Activated CD4-positive, alpha-beta T cell treated with anti-CD3 and anti-CD28 coated beads, Interleukin-2, amount 50 U/mL, for 24 hours (primary cell): ENCODE measurements around the gene TACC3.
A peak's percentile ranks its signal among the peaks of the same experiment; 100 is the strongest.
"Not testable (repeated sequence)": the region's sequence is repeated elsewhere in the genome, so short reads cannot be mapped to it uniquely, and the experiment has no call there.

Experiments
- DNase-seq, 2 donors: peaks; one replicate each; pipeline ENCODE4 v3.0.0-alpha.2; 2020; ENCODE audit warnings: low read depth in 1 of 2, low spot score in 1 of 2

TACC3 gene

DNA sequence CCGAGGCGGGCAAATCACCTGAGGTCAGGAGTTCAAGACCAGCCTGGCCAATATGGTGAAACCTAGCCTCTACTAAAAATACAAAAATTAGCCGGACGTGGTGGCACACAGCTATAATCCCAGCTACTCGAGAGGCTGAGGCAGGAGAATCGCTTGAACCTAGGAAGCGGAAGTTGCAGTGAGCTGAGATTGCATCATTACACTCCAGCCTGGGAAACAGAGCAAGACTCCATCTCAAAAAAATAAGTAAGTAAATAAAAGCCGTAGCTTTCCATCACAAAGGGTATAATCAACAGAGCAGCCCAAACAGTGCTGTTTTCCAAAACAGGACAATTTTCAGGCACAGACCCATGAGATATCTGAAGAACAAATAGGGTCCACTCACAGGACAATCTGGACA is 19.6 kb upstream of the TACC3 start:
- DNase-seq = not testable (repeated sequence)

- DNase-seq = no peak
Measured at GRCh38 chr4:1703867-1704266, 17.5 kb upstream of the TACC3 start.

DNA sequence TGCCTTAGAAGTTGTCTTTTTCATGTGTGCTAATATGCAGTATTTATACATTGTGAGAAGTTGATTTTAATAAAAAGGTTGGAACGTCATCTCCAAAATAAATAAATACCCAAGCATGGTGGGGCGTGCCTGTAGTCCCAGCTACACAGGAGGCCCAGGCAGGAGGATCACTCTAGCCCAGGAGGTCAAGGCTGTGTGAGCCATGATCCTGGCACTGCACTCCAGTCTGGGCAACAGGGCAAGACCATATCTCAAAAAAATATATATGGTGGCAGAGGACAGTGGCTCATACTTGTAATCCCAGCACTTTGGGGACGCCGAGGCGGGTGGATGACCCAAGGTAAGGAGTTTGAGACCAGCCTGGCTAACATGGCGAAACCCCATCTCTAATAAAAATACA is 15.6 kb upstream of the TACC3 start:
- no peak for DNase-seq

- no peak for DNase-seq
Measured at GRCh38 chr4:1706358-1706757, 15.0 kb upstream of the TACC3 start.

- no peak for DNase-seq
Measured at GRCh38 chr4:1708581-1708980, 12.7 kb upstream of the TACC3 start.

GRCh38 chr4:1711055-1711570 is 10.2 kb upstream of the TACC3 start:
- no peak for DNase-seq

DNA sequence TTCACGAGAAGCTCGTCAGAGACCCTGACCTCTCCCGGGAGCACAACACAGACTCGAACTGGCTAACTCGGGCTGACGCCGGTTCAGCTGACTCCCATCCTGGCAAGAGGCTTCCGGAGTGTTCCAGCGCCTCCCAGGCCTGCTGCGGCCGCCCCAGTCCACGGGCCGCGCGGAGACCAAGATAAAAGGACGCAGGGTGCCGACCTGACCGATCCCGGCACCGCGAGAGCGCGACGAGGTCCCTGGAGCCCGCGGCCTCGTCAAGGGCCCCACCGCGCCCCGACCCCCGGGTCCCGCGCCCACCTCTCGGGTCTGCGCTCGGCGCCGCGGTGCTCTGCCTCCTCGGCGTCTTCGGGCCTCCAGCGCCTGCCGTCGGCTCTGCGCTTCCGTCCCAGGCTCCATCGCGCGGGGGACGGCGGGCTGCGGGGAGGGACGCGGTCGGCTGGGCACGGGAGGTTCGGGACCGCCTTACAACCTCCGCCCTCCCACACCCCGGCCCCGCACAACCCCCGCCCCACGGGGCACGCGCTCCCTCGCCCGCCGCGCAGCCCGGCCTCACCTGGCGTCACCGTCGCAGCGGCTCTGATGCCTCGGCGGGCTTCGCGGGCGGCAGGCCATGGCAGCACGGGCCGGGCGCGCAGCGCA is 9.6 kb upstream of the TACC3 start:
- no peak for DNase-seq

- peak; percentile 96 to 99 for DNase-seq
Measured at GRCh38 chr4:1712216-1713002, 8.9 kb upstream of the TACC3 start, which contains the start of gene SLBP. Gene SLBP, minus strand, starts transcription at chr4:1712319. Its CDS starts 131 bp downstream, at chr4:1712188.

DNA sequence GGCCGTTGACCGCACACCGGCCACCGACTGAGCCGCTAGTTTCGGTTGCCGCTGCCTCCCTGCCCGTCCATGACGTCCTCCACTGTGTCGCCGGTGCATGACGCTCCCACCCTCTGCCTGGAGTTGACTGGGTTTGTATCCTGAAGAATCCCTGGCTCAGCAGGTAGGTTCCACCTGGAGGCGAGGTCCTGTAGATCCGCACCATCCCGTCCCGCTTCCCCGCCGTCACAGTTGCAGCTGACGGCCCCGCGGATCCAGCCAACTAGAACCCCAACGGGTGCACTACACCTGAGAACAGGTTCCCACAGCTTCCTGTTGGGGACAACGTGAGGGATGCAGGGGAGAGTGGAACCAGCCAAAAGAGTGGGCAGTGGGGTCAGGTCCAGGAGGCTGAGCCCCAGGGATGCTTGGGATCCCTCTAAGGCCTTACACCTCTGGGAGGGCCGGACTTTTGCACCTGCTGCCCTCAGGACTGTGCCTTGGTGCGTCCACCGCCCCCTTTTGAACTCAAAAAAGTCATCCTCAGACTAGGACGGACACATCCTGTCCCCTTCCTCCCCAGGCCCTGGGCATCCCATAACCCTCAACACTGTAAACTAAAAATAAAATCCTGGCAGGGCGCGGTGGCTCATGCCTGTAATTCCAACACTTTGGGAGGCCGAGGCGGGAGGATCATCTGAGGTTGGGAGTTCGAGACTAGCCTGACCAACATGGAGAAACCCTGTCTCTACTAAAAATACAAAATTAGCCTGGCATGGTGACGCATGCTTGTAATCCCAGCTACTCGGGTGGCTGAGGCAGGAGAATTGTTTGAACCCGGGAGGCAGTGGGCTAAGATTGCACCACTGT is 8.1 kb upstream of the TACC3 start:
- no peak for DNase-seq

DNA sequence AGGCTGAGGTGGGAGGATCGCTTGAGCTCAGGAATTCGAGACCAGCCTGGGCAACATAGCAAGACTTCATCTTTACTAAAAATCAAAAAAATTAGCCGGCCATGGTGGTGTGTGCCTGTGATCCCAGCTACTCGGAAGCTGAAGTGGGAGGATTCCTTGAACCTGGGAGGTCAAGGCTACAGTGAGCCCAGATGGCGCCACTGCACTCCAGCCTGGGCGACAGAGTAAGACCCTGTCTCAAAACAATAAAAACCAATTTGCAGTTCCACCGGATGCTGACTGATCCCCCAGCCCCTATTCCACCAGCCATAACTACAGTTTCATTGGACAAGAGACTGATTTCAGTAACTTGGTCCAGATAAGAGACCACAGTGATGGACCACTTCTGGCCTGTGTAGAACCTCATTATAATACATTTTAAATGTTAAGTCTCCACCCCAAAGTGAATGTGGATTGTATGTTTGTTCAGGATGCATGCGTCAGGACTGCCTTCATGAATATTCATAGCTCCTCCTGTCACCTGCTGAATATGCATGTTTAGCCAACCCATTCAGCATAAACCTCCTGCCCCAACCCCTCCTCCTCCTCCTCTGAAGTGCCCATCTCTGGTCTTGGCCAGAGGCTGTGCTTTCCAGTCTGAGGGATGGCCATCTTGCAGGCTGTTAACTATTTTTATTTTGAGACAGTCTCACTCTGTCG is 6.9 kb upstream of the TACC3 start:
- no peak for DNase-seq

GRCh38 chr4:1715002-1715758 is 6.1 kb upstream of the TACC3 start:
- DNase-seq = no peak

DNA sequence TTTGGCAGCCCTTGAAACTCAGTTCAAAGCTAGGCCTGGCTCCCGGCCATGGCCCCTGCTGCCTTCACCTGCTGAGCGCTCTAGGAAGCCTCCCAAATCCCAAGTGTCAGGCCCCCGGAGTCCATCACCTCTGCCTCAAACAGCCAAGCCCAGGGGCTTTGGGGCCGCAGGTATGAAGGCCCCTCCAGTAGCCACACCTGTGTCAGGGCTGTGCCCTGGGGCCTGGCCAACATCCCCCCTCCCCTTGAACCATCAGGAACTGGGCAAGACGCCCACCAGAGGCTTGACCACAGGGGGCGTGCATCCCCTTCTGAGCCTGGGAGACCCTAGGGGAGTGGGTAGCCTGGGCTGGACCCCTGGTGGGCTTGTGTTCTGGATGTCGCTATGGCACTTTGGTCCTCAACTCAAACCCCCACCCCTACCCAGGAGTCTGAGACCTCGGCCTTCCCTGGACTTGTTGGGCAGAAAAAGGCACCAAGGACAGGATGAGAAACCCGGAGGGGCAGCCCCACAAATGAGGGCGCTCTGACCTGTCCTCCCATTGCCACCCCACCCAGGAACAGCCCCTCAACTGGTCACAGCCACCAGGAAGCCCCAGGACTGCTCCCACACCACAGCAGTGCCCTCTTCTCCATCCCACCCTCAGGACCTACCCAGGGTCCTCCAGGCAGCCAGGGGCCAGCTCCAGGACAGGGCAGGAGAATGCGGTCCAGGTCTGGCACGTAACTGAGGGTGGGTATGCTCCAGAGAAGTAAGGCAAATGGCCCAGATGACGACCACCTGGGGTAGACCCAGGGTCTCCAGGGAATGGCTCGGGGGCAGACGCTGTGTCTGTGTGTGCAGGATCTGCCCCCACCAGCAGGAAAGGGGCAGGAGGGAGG is 5.0 kb upstream of the TACC3 start:
- no peak for DNase-seq

DNA sequence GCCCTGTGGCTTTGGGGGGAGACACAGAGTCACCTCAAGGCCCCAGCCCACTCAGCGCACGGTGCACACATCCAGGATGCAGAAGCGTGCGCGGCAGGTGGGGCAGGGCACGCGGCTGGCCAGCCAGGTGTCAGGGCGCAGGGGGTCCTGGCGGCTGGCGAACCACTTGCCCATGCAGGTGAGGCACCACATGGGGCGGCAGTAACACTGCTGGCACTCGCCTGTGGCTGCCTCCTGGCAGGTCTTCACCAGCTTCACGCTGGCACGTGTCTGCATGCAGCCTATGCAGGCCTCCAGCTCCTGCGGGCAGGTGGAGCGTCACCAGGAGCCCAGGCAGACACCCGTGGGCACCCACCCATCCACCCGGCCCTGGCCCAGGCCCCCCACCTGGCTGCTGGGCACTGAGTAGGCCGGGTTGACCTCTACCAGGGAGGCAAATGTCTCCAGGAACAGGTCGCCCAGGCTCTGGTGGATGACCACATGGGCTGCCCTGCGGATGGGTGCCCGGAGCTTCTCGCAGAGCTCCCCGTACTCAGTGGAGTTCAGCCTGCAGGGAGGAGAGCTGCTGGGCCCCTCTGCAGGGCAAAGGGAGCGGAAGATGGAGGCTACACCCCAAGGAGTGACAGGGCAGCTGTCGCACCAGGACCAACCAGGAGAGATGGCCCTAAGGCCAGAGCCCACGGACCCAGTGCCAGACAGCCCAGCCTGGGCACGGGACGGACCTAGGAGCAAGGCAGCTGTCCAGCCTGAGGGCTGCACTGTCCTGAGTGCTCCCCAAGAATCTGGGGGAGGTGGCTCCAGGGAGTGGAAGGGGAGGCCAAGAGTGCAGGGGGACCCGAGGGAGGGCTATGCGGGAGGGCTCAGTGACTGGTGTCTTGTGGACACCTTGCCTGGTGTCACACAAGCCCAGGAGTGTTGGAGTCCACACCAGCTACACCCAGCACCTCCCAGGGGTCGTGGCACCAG is 3.9 kb upstream of the TACC3 start:
- DNase-seq = no peak

GRCh38 chr4:1718095-1718850 is 3.0 kb upstream of the TACC3 start:
- no peak for DNase-seq

DNA sequence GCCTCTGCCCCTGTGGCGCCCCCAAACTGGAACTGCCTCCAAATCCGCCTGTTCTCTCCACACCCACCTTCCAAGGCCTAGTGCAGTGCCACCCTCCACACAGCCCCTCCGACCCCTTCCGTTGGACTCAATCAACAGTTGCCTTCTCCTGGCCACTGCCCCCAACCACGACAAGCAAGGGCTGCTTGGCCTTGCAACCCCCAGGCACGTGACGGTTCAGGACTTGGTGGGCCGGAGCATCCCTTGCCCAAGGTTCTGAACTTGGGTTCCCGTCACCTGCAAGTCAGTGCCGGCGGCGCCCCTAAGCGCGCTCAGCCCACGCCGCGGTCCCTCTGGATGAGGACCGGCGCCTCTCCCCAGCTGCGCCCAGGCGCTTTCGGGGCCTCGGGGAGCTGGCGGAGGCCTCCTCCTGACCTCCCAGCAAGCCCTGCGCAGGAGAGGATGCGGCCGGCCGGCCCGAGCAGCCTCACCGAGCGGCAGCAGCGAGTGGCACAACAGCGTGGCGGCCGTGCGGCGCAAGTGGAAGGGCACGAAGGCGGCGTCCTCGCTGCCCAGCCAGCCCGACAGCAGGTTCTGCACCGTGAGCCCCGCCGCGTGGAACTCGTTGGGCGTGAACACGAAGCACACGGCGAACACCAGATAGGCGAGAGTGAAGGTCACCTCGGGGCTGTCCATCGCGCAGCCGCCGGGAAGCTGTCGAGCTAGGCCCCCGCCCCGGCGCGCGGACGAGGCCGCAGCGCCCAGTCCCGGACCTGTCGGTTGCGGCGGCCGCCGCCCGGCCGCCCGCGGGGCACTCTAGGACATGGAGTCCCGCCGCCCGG is 948 bp upstream of the TACC3 start:
- DNase-seq = no peak
